MM.1S (cell line): Measurements from ENCODE around the gene AKAP8.
"Not testable (repeated sequence)": the region's sequence is repeated elsewhere in the genome, so short reads cannot be mapped to it uniquely, and the experiment has no call there.

Experiments
- DNase-seq: peaks from one replicate; pipeline ENCODE4 v3.0.0-alpha.2; 2015
- H2AFZ ChIP-seq: fragments of 300-600 bp; sonication (generic); 2 replicates; pipeline ENCODE4 v1.6.0; 2016; ENCODE audit warnings: antibody characterized with exemption, low read length
- H3F3A ChIP-seq: fragments of 300-600 bp; sonication (generic); 2 replicates; pipeline ENCODE4 v1.6.1; 2016; ENCODE audit warnings: mild to moderate bottlenecking, antibody characterized with exemption, low read length, moderate library complexity, mixed read lengths; ENCODE audit not compliant: insufficient read depth
- H3K27ac ChIP-seq: fragments of 300-600 bp; sonication (generic); 2 replicates; pipeline ENCODE4 v1.5.1; 2016; ENCODE audit warnings: mild to moderate bottlenecking, low read length
- H3K27me3 ChIP-seq: fragments of 300-600 bp; sonication (generic); replicated peaks from 2 replicates; pipeline ENCODE4 v1.6.0; 2016; ENCODE audit warnings: low read length; ENCODE audit not compliant: insufficient read depth
- H3K36me3 ChIP-seq: fragments of 300-600 bp; sonication (generic); replicated peaks from 2 replicates; pipeline ENCODE4 v1.6.1; 2016; ENCODE audit warnings: mild to moderate bottlenecking, low read length, mixed read lengths; ENCODE audit not compliant: insufficient read depth
- H3K4me1 ChIP-seq: fragments of 300-600 bp; sonication (generic); 2 replicates; pipeline ENCODE4 v1.6.1; 2016; ENCODE audit warnings: low read length, mixed read lengths
- H3K4me2 ChIP-seq: fragments of 300-600 bp; sonication (generic); 2 replicates; pipeline ENCODE4 v1.6.0; 2016; ENCODE audit warnings: low read depth, low read length
- H3K4me3 ChIP-seq: fragments of 300-600 bp; sonication (generic); 2 replicates; pipeline ENCODE4 v1.5.1; 2016; ENCODE audit warnings: low read length, mixed read lengths
- H3K79me2 ChIP-seq: fragments of 300-600 bp; sonication (generic); 2 replicates; pipeline ENCODE4 v1.6.1; 2016; ENCODE audit warnings: mixed run types, low read length, mixed read lengths
- H3K9ac ChIP-seq: fragments of 300-600 bp; sonication (generic); 2 replicates; pipeline ENCODE4 v1.6.1; 2016; ENCODE audit warnings: low read length, mixed read lengths
- H3K9me2 ChIP-seq: fragments of 300-600 bp; sonication (generic); replicated peaks from 2 replicates; pipeline ENCODE4 v1.6.1; 2016; ENCODE audit warnings: mild to moderate bottlenecking, low read length, mixed read lengths; ENCODE audit not compliant: insufficient read depth
- H3K9me3 ChIP-seq: fragments of 300-600 bp; sonication (generic); replicated peaks from 2 replicates; pipeline ENCODE4 v1.6.1; 2016; ENCODE audit warnings: mild to moderate bottlenecking, low read length, mixed read lengths; ENCODE audit not compliant: insufficient read depth
- H4K20me1 ChIP-seq: fragments of 300-600 bp; sonication (generic); 2 replicates; pipeline ENCODE4 v1.6.1; 2016; ENCODE audit warnings: mild to moderate bottlenecking, low read length, moderate library complexity, mixed read lengths; ENCODE audit not compliant: insufficient read depth
- CTCF ChIP-seq: fragments of 300-600 bp; sonication (generic); IDR thresholded peaks from 2 replicates; pipeline ENCODE4 v1.5.1; 2016; ENCODE audit warnings: antibody characterized with exemption, low read length, mixed read lengths
- EZH2 ChIP-seq: fragments of 300-600 bp; sonication (generic); optimal IDR thresholded peaks from 2 replicates; pipeline ENCODE3; 2017; ENCODE audit warnings: low read depth, mild to moderate bottlenecking, antibody characterized with exemption, low read length, mixed read lengths
- EZH2phosphoT487 ChIP-seq: fragments of 300-600 bp; sonication (generic); IDR thresholded peaks from 2 replicates; pipeline ENCODE4 v1.6.1; 2018; ENCODE audit warnings: antibody characterized with exemption, low read length

AKAP8 gene

GRCh38 chr19:15341328-15341727, 38.3 kb downstream of the AKAP8 start:
- not testable (repeated sequence) for H3F3A ChIP-seq, H2AFZ ChIP-seq, H3K36me3 ChIP-seq, H3K27ac ChIP-seq, H3K27me3 ChIP-seq, H3K4me2 ChIP-seq, H3K9ac ChIP-seq, H3K79me2 ChIP-seq, H4K20me1 ChIP-seq, H3K9me3 ChIP-seq, H3K4me1 ChIP-seq, H3K4me3 ChIP-seq, H3K9me2 ChIP-seq, DNase-seq

GRCh38 chr19:15340086-15340485, 39.5 kb downstream of the AKAP8 start:
- no peak overlapping the region for H3K4me2 ChIP-seq
- no peak overlapping the region for H2AFZ ChIP-seq
- no peak for DNase-seq
- H3K4me1 ChIP-seq = no peaks in the 10 kb centered on the region
- H3K9me3 ChIP-seq = no peaks in the 10 kb centered on the region
- H3K9ac ChIP-seq = no peak overlapping the region
- H3K27ac ChIP-seq = no peak overlapping the region
- H3K27me3 ChIP-seq = no peaks in the 10 kb centered on the region
- TF ChIP-seq EZH2phosphoT487 (no peak), CTCF (no peak), EZH2 (no peak)
- H3K4me3 ChIP-seq = no peak overlapping the region
- no peaks in the 10 kb centered on the region for H4K20me1 ChIP-seq
- H3K79me2 ChIP-seq = no peaks in the 10 kb centered on the region
- H3F3A ChIP-seq = no peaks in the 10 kb centered on the region
- no peaks in the 10 kb centered on the region for H3K9me2 ChIP-seq
- H3K36me3 ChIP-seq = no peaks in the 10 kb centered on the region

GRCh38 chr19:15337202-15337601, 42.4 kb downstream of the AKAP8 start:
- no peak overlapping the region for H3K9ac ChIP-seq
- no peaks in the 10 kb centered on the region for H3K36me3 ChIP-seq
- no peak overlapping the region for H3K4me2 ChIP-seq
- peaks cover 8% of the 10 kb centered on the region for H3K79me2 ChIP-seq
- H3K9me2 ChIP-seq = no peaks in the 10 kb centered on the region
- H3K4me1 ChIP-seq = 0 out of 2 replicates have a peak, but pooled peaks cover 3% of the 10 kb centered on the region
- H2AFZ ChIP-seq = no peak overlapping the region
- no peak overlapping the region for H3K27ac ChIP-seq
- peaks cover 19% of the 10 kb centered on the region for H3F3A ChIP-seq
- DNase-seq = no peak
- H3K4me3 ChIP-seq = no peak overlapping the region
- no peaks in the 10 kb centered on the region for H4K20me1 ChIP-seq
- no peak for TF ChIP-seq EZH2
- no peak for TF ChIP-seq CTCF
- TF ChIP-seq EZH2phosphoT487 = no peak
- H3K9me3 ChIP-seq = no peaks in the 10 kb centered on the region
- H3K27me3 ChIP-seq = no peaks in the 10 kb centered on the region

GRCh38 chr19:15335992-15336391, 43.6 kb downstream of the AKAP8 start:
- not testable (repeated sequence) for H3K9ac ChIP-seq, H3K4me2 ChIP-seq, H2AFZ ChIP-seq, H3K27ac ChIP-seq, H4K20me1 ChIP-seq, H3K9me2 ChIP-seq, H3K36me3 ChIP-seq, H3K4me1 ChIP-seq, H3K4me3 ChIP-seq, H3K9me3 ChIP-seq, H3K27me3 ChIP-seq, DNase-seq
- H3F3A ChIP-seq = peaks cover 19% of the 10 kb centered on the region
- peaks cover 14% of the 10 kb centered on the region for H3K79me2 ChIP-seq
